Tibial nerve (tissue), 4 donors: ENCODE results near the gene POLR1B.

ENCODE experiments used
- EP300 ChIP-seq, 2 donors: sonication (generic); formaldehyde crosslinking; IDR thresholded peaks; one replicate each; pipeline ENCODE4 v1.6.1; 2017; ENCODE audit warnings: antibody characterized with exemption in 2 of 2, mild to moderate bottlenecking in 1 of 2
- POLR2A ChIP-seq, 2 donors: fragments of 450-650 bp; IDR thresholded peaks; one replicate each; pipeline ENCODE4 v1.6.1; 2017; ENCODE audit warnings: antibody characterized with exemption in 2 of 2, mild to moderate bottlenecking in 2 of 2, moderate library complexity in 2 of 2
- TF ChIP-seq, protein P1 (sequence below), 5 experiments: fragments of 200-600 bp in 3 of 5; fragments of 450-650 bp in 2 of 5; sonication (generic) in 3 of 5; IDR thresholded peaks; one replicate each; pipeline ENCODE4 v1.5.1; 2016 to 2019; ENCODE audit warnings: antibody characterized with exemption in 5 of 5, mild to moderate bottlenecking in 3 of 5, moderate library complexity in 2 of 5

DNA sequence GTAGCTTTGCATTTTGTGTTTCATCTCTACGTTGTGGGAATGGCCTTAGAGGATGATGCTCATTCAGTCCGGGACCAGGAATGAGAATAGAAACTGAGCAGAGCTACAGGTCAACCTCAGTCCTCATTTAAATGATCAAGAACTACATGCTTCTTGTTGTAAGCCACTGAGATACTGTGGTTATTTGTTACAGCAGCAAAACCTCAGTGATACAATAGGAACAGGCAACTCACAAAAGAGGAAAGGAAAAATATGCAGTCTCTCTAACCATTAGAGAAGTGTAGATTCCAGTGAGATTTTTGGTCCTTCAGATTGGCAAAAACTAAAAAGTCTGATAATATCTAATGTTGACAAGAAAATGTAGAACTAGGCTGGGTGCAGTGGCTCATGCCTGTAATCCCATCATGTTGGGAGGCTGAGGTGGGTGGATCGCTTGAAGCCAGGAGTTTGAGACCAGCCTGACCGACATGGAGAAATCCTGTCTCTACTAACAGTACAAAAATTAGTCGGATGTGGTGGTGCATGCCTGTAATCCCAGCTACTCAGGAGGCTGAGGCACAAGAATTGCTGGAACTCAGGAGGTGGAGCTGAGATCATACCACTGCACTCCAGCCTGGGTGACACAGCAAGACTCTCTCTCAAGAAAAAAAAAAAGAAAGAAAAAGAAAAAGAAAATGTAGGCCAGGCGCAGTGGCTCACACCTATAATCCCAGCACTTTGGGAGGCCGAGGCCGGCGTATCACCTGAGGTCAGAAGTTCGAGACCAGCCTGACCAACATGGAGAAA is 55.5 kb downstream of the POLR1B start:
- TF ChIP-seq EP300 (IDR thresholded peaks at IDR 0.05) (no peak), POLR2A (IDR thresholded peaks at IDR 0.05) (no peak)
- TF ChIP-seq, protein P1, sequence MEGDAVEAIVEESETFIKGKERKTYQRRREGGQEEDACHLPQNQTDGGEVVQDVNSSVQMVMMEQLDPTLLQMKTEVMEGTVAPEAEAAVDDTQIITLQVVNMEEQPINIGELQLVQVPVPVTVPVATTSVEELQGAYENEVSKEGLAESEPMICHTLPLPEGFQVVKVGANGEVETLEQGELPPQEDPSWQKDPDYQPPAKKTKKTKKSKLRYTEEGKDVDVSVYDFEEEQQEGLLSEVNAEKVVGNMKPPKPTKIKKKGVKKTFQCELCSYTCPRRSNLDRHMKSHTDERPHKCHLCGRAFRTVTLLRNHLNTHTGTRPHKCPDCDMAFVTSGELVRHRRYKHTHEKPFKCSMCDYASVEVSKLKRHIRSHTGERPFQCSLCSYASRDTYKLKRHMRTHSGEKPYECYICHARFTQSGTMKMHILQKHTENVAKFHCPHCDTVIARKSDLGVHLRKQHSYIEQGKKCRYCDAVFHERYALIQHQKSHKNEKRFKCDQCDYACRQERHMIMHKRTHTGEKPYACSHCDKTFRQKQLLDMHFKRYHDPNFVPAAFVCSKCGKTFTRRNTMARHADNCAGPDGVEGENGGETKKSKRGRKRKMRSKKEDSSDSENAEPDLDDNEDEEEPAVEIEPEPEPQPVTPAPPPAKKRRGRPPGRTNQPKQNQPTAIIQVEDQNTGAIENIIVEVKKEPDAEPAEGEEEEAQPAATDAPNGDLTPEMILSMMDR (IDR thresholded peaks at IDR 0.05), result no peak
